ENCODE data around the gene SFXN2. TPM values are rescaled to one million over a fixed set of nuclear protein-coding genes. Genes with fewer than 3 reads are reported as not detected.
"Not testable (repeated sequence)": the region's sequence is repeated elsewhere in the genome, so short reads cannot be mapped to it uniquely, and the experiment has no call there.

SFXN2 gene
- total and polyA plus RNA-seq, 7 donors, result 0.45 to 3.2 (median 1.7) TPM

- Histone ChIP-seq H3K4me3 (no peak overlapping the region), H3K9me3 (no peaks in the 10 kb centered on the region), H3K4me1 (peaks cover 25% of the 10 kb centered on the region), H3K27ac (peak overlapping the region; percentile 77), H3K27me3 (ENCODE audit: insufficient read depth in 3 of 3, low read length in 2 of 3) (no peaks in the 10 kb centered on the region), H3K36me3 (ENCODE audit: insufficient read depth in 1 of 2, low read depth in 1 of 2) (no peaks in the 10 kb centered on the region)
- peak; percentile 63 to 81 (median 79) for ATAC-seq
- DNase-seq, result no peak
- 75 to 86% (median 80%) methylated on average over 4 of the region's 4 CpGs for WGBS, 3 donors
- intact Hi-C loops (cut with DNase I), result no loop called here
- TF ChIP-seq CTCF (IDR thresholded peaks at IDR 0.05), result peak; percentile 53
Observed at GRCh38 chr10:102752934-102753664, 38.7 kb downstream of the SFXN2 start.

GRCh38 chr10:102753718-102754117 lies 39.3 kb downstream of the SFXN2 start:
- Histone ChIP-seq H3K4me1 (peaks cover 31% of the 10 kb centered on the region), H3K9me3 (no peaks in the 10 kb centered on the region), H3K4me3 (no peak overlapping the region), H3K27me3 (ENCODE audit: insufficient read depth in 3 of 3, low read length in 2 of 3) (no peaks in the 10 kb centered on the region), H3K36me3 (ENCODE audit: insufficient read depth in 1 of 2, low read depth in 1 of 2) (no peaks in the 10 kb centered on the region), H3K27ac (peak overlapping the region; percentile 77)
- no peak for TF ChIP-seq CTCF (IDR thresholded peaks at IDR 0.05)
- intact Hi-C loops (cut with DNase I), result no loop called here
- ATAC-seq, result no peak
- 65 to 82% (median 69%) methylated on average over 1 of the region's 1 CpG for WGBS, 3 donors
- DNase-seq, result no peak

- ATAC-seq (no peak), DNase-seq (no peak)
- H3K4me1 ChIP-seq, result peaks cover 25% of the 10 kb centered on the region
- no peaks in the 10 kb centered on the region for H3K36me3 ChIP-seq (ENCODE audit: insufficient read depth in 1 of 2, low read depth in 1 of 2)
- no peaks in the 10 kb centered on the region for H3K27me3 ChIP-seq (ENCODE audit: insufficient read depth in 3 of 3, low read length in 2 of 3)
- peak overlapping the region; percentile 3 for H3K27ac ChIP-seq
- no peak overlapping the region for H3K4me3 ChIP-seq
- no peak for TF ChIP-seq CTCF (IDR thresholded peaks at IDR 0.05)
- WGBS, 3 donors, result 94 to 97% (median 96%) methylated on average over 6 of the region's 6 CpGs
- no peaks in the 10 kb centered on the region for H3K9me3 ChIP-seq
- intact Hi-C loops (cut with DNase I), result no loop called here
Observed at GRCh38 chr10:102757323-102757722, 42.9 kb downstream of the SFXN2 start.

- Histone ChIP-seq H3K36me3 (ENCODE audit: insufficient read depth in 1 of 2, low read depth in 1 of 2) (no peaks in the 10 kb centered on the region), H3K4me1 (peaks cover 15% of the 10 kb centered on the region), H3K4me3 (no peak overlapping the region), H3K9me3 (no peaks in the 10 kb centered on the region), H3K27ac (peak overlapping the region; percentile 33), H3K27me3 (ENCODE audit: insufficient read depth in 3 of 3, low read length in 2 of 3) (no peaks in the 10 kb centered on the region)
- intact Hi-C loops (cut with DNase I), result no loop called here
- TF ChIP-seq CTCF (IDR thresholded peaks at IDR 0.05), result no peak
- no peak for DNase-seq
- 71 to 76% (median 72%) methylated on average over 9 of the region's 9 CpGs for WGBS, 3 donors
- ATAC-seq, result no peak
Observed at GRCh38 chr10:102758240-102758932, 44.0 kb downstream of the SFXN2 start.

- H3K27me3 ChIP-seq (ENCODE audit: insufficient read depth in 3 of 3, low read length in 2 of 3); H3K9me3 ChIP-seq; H3K36me3 ChIP-seq (ENCODE audit: insufficient read depth in 1 of 2, low read depth in 1 of 2); ATAC-seq; H3K4me3 ChIP-seq; intact Hi-C loops (cut with DNase I): not testable (repeated sequence)
- WGBS, 3 donors, result 42 to 44% (median 42%) methylated on average over 5 to 6 of the region's 12 CpGs
- H3K27ac ChIP-seq, result peak overlapping the region; percentile 33
- H3K4me1 ChIP-seq, result peaks cover 13% of the 10 kb centered on the region
- peak; percentile 40 to 67 for DNase-seq
Observed at GRCh38 chr10:102758933-102759262, 44.5 kb downstream of the SFXN2 start.

Measured in psoas muscle (tissue), 8 donors.